ENCODE data around the gene NXPH3. TPM values are rescaled to one million over a fixed set of nuclear protein-coding genes. Genes with fewer than 3 reads are reported as not detected.
A peak's percentile ranks its signal among the peaks of the same experiment; 100 is the strongest.

Gene NXPH3
- total and polyA plus RNA-seq, 2 of the 13 experiments (the other 11 are each of a cell fraction or from before 2014, with no cell fraction given): 0.04 to 0.58 TPM

DNA sequence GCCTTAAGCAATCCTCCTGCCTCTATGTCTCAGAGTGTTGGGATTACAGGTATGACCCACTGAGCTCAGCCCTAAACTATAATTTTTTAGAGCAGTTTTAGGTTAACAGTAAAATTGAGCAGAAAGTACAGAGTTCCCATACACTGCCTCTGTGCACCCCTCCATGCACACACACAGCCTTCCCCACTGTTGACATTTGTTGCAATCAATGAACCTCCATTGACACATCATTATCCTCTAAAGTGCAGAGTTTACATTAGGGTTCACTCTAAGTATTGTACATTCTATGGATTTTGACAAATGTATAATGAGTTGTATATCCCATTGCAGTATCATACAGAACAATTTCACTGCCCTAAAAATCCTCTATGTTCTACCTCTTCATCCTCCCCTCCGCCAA lies 45.6 kb upstream of the NXPH3 start (continued):
- TF ChIP-seq, protein P1, sequence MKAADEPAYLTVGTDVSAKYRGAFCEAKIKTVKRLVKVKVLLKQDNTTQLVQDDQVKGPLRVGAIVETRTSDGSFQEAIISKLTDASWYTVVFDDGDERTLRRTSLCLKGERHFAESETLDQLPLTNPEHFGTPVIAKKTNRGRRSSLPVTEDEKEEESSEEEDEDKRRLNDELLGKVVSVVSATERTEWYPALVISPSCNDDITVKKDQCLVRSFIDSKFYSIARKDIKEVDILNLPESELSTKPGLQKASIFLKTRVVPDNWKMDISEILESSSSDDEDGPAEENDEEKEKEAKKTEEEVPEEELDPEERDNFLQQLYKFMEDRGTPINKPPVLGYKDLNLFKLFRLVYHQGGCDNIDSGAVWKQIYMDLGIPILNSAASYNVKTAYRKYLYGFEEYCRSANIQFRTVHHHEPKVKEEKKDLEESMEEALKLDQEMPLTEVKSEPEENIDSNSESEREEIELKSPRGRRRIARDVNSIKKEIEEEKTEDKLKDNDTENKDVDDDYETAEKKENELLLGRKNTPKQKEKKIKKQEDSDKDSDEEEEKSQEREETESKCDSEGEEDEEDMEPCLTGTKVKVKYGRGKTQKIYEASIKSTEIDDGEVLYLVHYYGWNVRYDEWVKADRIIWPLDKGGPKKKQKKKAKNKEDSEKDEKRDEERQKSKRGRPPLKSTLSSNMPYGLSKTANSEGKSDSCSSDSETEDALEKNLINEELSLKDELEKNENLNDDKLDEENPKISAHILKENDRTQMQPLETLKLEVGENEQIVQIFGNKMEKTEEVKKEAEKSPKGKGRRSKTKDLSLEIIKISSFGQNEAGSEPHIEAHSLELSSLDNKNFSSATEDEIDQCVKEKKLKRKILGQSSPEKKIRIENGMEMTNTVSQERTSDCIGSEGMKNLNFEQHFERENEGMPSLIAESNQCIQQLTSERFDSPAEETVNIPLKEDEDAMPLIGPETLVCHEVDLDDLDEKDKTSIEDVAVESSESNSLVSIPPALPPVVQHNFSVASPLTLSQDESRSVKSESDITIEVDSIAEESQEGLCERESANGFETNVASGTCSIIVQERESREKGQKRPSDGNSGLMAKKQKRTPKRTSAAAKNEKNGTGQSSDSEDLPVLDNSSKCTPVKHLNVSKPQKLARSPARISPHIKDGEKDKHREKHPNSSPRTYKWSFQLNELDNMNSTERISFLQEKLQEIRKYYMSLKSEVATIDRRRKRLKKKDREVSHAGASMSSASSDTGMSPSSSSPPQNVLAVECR (CRISPR knock-in tag; IDR thresholded peaks at IDR 0.05; ENCODE audit: borderline replicate concordance): no peak
- no peak for TF ChIP-seq NR1H2 (CRISPR knock-in tag; IDR thresholded peaks at IDR 0.05; ENCODE audit: borderline replicate concordance, low read depth)
- TF ChIP-seq GTF2F1 (IDR thresholded peaks at IDR 0.05; ENCODE audit: low read length): no peak
- peak; percentile 10; the same call in 1 of the 2 replicates for TF ChIP-seq HNF4A (CRISPR knock-in tag; IDR thresholded peaks at IDR 0.05)
- TF ChIP-seq MED8 (CRISPR knock-in tag; IDR thresholded peaks at IDR 0.05; ENCODE audit: insufficient replicate concordance): no peak
- TF ChIP-seq HMGXB4 (CRISPR knock-in tag; IDR thresholded peaks at IDR 0.05; ENCODE audit: borderline replicate concordance in 1 of 2, low read depth in 1 of 2): no peak
- TF ChIP-seq, protein P2, sequence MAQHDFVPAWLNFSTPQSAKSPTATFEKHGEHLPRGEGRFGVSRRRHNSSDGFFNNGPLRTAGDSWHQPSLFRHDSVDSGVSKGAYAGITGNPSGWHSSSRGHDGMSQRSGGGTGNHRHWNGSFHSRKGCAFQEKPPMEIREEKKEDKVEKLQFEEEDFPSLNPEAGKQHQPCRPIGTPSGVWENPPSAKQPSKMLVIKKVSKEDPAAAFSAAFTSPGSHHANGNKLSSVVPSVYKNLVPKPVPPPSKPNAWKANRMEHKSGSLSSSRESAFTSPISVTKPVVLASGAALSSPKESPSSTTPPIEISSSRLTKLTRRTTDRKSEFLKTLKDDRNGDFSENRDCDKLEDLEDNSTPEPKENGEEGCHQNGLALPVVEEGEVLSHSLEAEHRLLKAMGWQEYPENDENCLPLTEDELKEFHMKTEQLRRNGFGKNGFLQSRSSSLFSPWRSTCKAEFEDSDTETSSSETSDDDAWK (CRISPR knock-in tag; IDR thresholded peaks at IDR 0.05): no peak
- no peak for TF ChIP-seq RXRB (CRISPR knock-in tag; IDR thresholded peaks at IDR 0.05; ENCODE audit: borderline replicate concordance)
- TF ChIP-seq JUND (CRISPR knock-in tag; IDR thresholded peaks at IDR 0.05): no peak
- TF ChIP-seq EP300 (IDR thresholded peaks at IDR 0.05; ENCODE audit: low read depth in 2 of 2, low read length in 2 of 2): no peak
- no peak for TF ChIP-seq EP300 (CRISPR knock-in tag; IDR thresholded peaks at IDR 0.05; ENCODE audit: borderline replicate concordance)
- no peak for TF ChIP-seq MEF2D (CRISPR knock-in tag; IDR thresholded peaks at IDR 0.05)
- no peak for TF ChIP-seq ZNF83 (CRISPR knock-in tag; IDR thresholded peaks at IDR 0.05; ENCODE audit: borderline replicate concordance)
- TF ChIP-seq CEBPG (CRISPR knock-in tag; IDR thresholded peaks at IDR 0.05): peak; percentile 25; the same call in 1 of the 2 replicates
- TF ChIP-seq XRCC5 (optimal IDR thresholded peaks at IDR 0.05; ENCODE audit: low read length): no peak
- TF ChIP-seq, protein P3, sequence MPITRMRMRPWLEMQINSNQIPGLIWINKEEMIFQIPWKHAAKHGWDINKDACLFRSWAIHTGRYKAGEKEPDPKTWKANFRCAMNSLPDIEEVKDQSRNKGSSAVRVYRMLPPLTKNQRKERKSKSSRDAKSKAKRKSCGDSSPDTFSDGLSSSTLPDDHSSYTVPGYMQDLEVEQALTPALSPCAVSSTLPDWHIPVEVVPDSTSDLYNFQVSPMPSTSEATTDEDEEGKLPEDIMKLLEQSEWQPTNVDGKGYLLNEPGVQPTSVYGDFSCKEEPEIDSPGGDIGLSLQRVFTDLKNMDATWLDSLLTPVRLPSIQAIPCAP (CRISPR knock-in tag; IDR thresholded peaks at IDR 0.05; ENCODE audit: low read depth): no peak
- TF ChIP-seq NKX3-1 (CRISPR knock-in tag; IDR thresholded peaks at IDR 0.05): no peak
- no peak for TF ChIP-seq ZNF275 (CRISPR knock-in tag; IDR thresholded peaks at IDR 0.05; ENCODE audit: borderline replicate concordance)
- no peak for TF ChIP-seq ZNF224 (CRISPR knock-in tag; IDR thresholded peaks at IDR 0.05)
- TF ChIP-seq ZNF556 (CRISPR knock-in tag; IDR thresholded peaks at IDR 0.05; ENCODE audit: borderline replicate concordance): no peak

Data from HepG2 (cell line).